Activated CD8-positive, alpha-beta memory T cell treated with anti-CD3 and anti-CD28 coated beads, Interleukin-2, amount 50 U/mL, for 24 hours (primary cell): ENCODE data around the gene EPB41L5.
"Not testable (repeated sequence)": the region's sequence is repeated elsewhere in the genome, so short reads cannot be mapped to it uniquely, and the experiment has no call there.

Source experiments
- DNase-seq: peaks from one replicate; pipeline ENCODE4 v3.0.0-alpha.2; 2020; ENCODE audit errors: extremely low read depth

EPB41L5 gene

GRCh38 chr2:120029672-120030640, 17.1 kb downstream of the EPB41L5 start:
- DNase-seq = no peak

- DNase-seq = no peak
These were observed 19.4 kb downstream of the EPB41L5 start for GRCh38 chr2:120032297-120032696.

GRCh38 chr2:120034027-120034426, 21.1 kb downstream of the EPB41L5 start:
- DNase-seq = no peak

- no peak for DNase-seq
These were observed 21.7 kb downstream of the EPB41L5 start for GRCh38 chr2:120034621-120035020.

GRCh38 chr2:120036145-120036544, 23.3 kb downstream of the EPB41L5 start:
- DNase-seq = no peak

GRCh38 chr2:120037995-120038541, 25.2 kb downstream of the EPB41L5 start:
- no peak for DNase-seq

GRCh38 chr2:120042359-120042758, 29.5 kb downstream of the EPB41L5 start:
- DNase-seq = no peak

- DNase-seq = no peak
These were observed 31.5 kb downstream of the EPB41L5 start for GRCh38 chr2:120044336-120044735.

GRCh38 chr2:120045775-120046174, 32.9 kb downstream of the EPB41L5 start:
- not testable (repeated sequence) for DNase-seq

- not testable (repeated sequence) for DNase-seq
These were observed 33.4 kb downstream of the EPB41L5 start for GRCh38 chr2:120046252-120046651.

- no peak for DNase-seq
These were observed 39.7 kb downstream of the EPB41L5 start for GRCh38 chr2:120052597-120052996.

- no peak for DNase-seq
These were observed 41.0 kb downstream of the EPB41L5 start for GRCh38 chr2:120053891-120054290.

GRCh38 chr2:120059483-120059882, 46.6 kb downstream of the EPB41L5 start:
- no peak for DNase-seq

- no peak for DNase-seq
These were observed 47.3 kb downstream of the EPB41L5 start for GRCh38 chr2:120060088-120060623.

- DNase-seq = no peak
These were observed 51.8 kb downstream of the EPB41L5 start for GRCh38 chr2:120064664-120065063.

GRCh38 chr2:120066800-120067547, 54.1 kb downstream of the EPB41L5 start:
- no peak for DNase-seq

GRCh38 chr2:120068040-120068658, 55.3 kb downstream of the EPB41L5 start:
- DNase-seq = not testable (repeated sequence)

GRCh38 chr2:120075545-120075944, 62.7 kb downstream of the EPB41L5 start:
- DNase-seq = no peak

- DNase-seq = no peak
These were observed 65.0 kb downstream of the EPB41L5 start for GRCh38 chr2:120077896-120078295.

- no peak for DNase-seq
These were observed 66.8 kb downstream of the EPB41L5 start for GRCh38 chr2:120079647-120080046.

- no peak for DNase-seq
These were observed 78.6 kb downstream of the EPB41L5 start for GRCh38 chr2:120091436-120091835.

- DNase-seq = no peak
These were observed 81.9 kb downstream of the EPB41L5 start for GRCh38 chr2:120094795-120095194.
